ENCODE data around the gene ELFN1.

- TF ChIP-seq CTCF (IDR thresholded peaks at IDR 0.05) (no peak), POLR2A (IDR thresholded peaks at IDR 0.05) (no peak)
Measured at GRCh38 chr7:1663223-1663622, 6.9 kb upstream of the ELFN1 start.

All from gastroesophageal sphincter (tissue), 3 donors.